Hematopoietic multipotent progenitor cell treated with erythropoietin and hydrocortisone succinate and interleukin-3 and kit ligand, for 4 days (in vitro differentiated cells): ENCODE measurements around the gene MRPS12.
"Not testable (repeated sequence)": the region's sequence is repeated elsewhere in the genome, so short reads cannot be mapped to it uniquely, and the experiment has no call there.

Experiments
- DNase-seq: peaks from one replicate; pipeline ENCODE4 v3.0.0-alpha.2; 2015

MRPS12 gene

DNA sequence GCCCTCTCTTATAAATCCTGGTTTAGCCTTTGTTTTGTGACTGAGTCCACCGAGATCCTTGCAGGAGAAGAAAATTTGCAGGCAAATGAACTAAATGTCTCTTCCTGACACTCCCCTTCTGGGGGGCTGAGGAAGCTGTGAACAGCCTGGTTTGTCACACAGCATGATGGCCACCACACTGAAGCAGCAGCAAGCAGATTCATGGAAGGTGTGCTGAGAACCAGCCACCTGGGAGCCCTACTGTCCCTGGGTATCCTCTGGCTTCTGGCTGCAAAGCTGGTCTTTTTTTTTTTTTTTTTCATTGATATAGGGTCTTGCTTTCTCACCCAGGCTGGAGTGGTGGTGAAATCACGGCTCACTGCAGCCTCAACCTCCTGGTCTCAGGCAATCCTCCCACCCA is 11.2 kb downstream of the MRPS12 start:
- no peak for DNase-seq

DNA sequence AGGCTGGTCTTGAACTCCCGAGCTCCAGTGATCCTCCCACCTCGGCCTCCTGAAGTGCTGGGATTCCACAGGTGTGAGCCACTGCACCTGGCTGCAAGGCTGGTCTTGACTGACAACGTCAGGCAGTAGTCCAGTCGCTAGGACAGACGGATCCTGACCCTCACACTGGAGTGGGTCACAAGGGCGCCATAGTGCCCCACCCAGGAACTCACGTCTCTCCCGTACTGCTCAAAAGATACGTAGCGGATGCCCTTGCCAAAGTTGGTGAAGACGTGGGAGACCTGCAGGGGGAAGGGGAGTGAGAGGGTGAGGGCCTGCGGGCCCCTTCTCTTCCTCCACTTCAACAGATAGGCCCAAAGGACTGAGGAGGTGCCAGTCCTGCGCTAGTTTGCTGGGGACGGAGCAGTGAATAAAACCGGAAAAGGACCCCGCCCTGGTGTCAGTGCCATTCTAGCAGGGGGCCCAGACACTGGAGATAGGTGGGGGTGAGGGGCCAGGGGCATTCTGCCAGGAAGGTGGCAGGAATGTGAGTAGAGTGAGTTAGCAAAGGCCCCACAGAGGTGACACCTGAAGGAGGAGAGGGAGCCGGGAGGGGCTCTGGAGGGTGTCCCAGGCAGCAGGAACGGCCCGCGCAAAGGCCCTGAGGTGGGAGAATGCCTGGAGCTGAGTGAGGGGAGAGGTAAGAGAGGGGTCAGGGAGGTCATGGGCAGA is 11.9 kb downstream of the MRPS12 start:
- no peak for DNase-seq

DNA sequence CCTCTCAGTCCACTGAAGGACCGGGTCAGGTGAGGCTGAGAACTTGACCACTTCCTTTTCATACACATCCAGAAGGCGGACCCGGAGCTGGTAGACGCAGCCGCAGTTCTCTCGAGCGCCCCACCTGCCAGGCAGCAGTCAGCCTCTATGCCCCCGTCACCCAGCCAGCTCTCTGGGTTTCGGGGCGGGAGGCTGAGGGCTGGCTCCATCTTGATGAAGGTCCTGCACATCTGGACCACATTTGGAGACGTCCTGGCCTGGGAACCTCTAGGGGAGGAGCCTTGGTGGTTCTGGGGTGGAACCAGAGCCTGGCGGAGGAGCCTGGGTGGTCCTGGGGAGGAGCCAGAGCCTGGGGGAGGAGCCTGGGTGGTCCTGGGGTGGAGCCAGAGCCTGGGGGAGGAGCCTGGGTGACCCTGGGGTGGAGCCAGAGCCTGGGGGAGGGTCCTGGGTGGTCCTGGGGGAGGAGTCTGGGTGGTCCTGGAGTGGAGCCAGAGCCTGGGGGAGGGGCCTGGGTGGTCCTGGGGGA is 14.3 kb downstream of the MRPS12 start:
- DNase-seq = no peak

DNA sequence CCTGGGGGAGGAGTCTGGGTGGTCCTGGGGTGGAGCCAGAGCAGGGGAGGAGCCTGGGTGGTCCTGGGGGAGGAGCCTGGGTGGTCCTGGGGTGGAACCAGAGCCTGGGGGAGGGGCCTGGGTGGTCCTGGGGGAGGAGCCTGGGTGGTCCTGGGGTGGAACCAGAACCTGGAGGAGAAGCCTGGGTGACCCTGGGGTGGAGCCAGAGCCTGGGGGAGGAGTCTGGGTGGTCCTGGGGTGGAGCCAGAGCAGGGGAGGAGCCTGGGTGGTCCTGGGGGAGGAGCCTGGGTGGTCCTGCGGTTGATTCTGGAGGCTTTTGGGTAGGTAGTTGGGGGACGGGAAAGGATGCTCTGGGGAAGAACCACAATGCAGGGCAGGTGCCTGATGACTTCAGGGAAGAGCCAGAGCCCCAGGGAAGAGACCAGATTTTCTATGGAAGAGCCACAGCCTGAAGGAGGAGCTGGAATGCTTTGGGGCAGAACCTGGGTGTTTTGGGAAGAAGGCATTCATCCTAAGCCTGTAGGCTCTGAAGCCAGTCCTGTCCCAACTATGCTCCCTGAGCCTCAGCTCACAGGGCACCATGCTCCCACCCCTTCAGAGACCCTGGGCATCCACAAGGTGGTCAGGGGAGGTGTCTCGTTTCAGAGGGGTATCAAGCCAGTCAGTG is 15.0 kb downstream of the MRPS12 start:
- DNase-seq = no peak

DNA sequence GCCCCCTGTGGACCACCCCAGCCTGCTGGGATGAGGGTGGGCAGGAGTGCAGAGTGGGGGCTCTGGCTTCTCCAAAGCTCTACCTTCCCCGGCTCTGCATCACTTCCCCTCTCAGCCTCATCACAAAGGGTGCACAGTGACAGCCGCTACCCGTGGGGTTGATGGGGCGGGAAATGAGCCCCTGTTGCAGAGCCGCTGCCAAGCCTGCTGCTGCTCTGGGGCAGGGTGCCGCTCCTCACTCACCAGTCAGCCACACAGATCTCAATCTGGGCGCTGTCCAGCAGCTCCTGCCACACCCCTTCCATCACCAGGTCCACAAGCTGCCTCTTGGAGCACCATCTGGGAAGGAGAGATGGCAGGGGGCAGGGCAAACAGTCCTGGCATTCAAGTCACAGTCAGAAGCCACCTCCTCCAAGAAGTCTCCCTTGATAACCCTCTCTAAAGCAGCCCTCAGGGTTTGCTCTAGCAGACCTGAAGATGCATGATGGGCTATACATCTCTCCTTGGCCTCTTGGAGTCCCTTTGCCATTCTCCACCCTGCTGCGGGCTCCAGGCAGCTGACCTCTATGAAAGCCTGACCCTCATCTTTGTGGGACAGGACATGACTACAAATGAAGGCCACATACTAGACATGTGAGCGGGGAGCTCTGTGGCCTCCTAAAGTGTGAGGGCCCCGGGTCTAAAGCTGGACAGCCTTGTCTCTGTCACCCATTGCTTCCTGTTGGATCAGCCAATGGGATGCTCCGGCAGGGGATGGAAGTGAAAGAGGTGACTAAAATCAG is 15.7 kb downstream of the MRPS12 start:
- DNase-seq = peak; percentile 22

DNA sequence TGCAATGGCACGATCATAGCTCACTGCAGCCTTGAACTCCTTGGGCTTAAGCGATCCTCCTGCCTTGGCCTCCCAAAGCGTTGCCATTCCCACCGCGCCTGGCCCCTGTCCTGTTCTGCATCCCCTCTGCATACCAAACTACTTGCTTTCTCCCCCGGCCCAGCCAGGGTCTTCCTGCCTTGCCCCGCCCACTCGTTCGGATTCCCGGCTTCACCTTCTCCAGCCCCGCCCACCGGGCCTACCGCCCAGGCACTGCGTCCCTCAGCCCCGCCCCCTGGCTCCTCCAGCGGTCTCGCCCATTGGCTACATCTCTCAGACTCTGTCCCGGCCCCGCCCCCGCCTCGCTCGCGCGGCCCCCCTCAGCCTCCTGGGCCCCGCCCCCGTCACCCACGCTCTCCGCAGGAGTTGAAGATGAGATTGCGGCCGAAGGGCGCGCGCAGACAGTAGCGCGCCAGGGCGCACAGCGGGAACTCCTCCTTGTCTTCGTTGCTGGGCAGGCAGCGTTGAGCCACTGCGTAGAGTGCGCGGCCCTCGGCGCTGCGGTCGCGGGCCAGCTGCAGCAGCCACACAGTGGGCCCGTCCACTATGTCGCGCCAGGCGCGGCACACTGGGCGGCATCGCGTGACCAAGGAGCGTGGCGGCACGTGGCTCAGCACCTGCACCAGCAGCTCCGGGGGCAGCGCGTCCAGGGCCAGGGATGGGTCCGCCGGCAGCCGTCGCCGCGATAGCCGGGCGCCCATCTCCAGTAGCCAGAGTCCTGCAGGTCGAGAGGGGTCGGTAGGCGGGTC is 19.0 kb downstream of the MRPS12 start:
- DNase-seq = peak; percentile 95

DNA sequence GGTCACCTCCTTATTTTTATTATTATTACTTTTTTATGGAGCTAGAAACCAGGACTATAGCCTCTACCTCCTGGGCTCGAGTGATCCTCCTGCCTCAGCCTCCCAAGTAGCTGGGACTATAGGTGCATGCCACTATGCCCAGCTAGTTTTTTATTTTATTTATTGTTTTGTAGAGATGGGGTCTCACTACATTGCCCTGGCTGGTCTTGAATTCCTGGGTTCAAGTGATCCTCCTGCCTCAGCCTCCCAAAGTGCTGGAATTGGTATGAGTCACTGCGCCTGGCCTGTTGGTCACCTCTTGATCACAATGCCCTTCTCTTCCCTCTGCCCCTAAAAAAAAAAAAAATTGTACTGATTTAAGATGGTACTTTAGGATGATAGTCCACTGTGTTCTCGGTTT is 20.4 kb downstream of the MRPS12 start:
- DNase-seq = no peak

DNA sequence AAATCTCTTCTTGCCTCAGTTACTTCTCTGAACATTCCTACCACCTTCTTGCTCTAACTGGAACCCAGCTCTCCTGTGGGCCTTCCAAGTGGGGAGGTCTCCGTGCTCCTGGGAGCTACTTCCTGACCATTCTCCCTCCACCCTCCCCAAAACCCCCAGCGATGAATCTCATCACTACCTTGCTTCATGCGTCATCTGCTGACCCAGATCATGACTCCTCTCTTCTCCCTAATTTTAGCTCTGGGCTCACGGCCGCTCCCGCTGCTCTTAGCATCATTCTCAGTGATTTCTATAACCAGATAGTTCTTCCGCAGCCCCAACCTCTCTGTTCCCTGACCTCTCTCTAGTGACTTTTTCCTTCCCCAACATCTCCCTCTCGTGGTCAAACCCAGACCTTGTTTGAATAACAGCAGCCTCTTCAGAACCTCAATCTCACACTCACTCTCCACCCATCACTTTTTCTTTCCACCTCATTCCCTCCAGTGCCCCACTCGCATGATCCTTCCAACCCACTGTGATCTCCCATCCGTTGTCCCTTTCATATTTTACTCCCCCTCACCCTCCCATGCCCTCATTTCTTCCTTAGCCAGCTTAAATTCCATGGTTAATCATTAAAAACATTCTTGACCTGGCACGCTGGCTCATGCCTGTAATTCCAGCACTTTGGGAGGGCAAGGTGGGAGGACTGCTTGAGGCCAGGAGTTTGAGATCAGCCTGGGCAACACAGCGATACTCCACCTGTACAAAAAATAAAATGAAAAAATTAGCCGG is 21.8 kb downstream of the MRPS12 start:
- DNase-seq = peak; percentile 88

DNA sequence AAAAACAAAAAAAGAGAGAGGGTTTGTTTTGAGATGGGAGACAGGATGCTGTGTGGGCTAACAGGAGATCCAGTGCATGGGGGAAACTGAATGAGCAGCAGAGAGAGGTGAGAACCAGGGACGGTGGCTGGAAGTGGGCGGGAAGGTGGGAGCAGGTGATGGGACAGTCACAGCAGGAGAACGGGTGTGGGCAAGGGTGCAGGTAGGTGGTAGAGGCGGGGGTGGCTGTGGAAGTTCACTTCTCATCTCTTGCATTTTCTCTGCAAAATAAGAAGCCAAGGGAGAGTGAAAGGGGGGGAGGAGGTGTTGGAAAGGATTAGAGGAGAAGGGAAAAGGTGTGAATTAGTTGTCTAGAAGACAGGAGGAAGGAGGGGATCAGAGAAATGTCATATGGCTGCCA is 22.9 kb downstream of the MRPS12 start:
- no peak for DNase-seq

DNA sequence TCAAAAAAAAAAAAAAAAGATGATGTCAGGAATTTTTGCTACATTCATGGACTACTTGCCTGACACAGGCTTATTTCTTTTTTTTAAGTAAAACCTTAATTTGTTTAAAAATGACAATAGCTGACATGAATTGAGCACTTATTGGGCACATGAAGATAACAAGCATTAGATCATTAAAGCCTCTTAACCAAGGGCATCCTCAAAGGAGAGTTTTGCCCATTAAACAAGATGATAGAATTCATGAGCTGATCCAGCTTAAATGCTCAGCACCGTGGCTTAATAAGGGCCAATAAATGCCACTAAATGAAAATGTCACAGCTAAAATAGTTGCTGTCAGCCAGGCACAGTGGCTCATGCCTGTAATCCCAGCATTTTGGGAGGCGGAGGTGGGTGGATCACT is 25.5 kb downstream of the MRPS12 start:
- DNase-seq = no peak

DNA sequence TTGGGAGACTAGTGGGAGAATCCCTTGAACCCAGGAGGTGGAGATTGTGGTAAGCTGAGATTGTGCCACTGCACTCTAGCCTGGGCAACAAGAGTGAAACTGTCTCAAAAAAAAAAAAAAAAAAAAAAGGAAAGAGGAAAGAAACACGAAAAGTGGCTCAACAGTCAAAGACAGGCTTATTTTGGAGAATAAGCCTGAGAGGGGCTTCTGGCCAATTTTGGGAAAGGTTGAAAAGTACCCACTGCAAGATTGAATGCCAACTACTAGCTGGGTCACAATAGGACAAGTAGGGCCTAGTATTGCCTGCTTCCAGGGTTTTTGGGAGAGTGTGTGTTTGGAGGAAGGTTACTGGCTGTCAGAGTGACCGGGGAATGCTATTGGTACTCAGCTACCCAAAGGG is 27.6 kb downstream of the MRPS12 start:
- no peak for DNase-seq

DNA sequence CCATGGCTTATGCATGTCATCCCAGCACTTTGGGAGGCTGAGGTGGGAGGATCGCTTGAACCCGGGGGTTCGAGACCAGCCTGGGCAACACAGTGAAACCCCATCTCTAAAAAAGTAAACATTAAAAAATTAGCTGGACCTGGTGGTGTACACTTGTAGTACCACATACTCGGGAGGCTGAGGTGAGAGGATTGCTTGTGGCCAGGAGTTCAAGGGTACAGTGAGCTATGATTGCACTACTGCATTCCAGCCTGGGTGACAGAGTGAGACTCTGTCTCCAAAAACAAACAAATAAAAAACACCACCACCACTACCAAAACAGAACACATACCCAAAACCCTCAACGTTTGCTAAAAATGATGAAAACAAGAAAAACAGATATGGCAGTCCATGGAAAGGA is 28.9 kb downstream of the MRPS12 start:
- no peak for DNase-seq

DNA sequence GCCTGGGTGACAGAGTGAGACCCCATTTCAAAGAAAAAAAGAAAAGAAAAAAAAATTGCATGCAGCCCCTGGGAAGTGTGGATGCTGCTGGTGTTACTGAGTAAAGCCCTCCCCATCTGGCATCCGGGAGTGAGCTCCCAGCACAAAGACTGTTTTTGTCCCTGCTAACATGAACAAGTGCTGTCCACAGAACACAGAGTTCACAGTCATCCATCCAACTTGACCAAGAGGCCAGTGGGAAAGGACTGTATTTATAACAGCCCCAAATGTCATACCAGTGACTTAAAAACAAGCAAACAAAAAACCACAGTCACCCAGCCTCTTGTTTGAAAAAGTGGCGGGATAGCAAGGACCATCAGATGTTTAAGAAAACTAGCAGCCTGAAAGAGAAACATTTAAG is 34.0 kb downstream of the MRPS12 start:
- DNase-seq = no peak

DNA sequence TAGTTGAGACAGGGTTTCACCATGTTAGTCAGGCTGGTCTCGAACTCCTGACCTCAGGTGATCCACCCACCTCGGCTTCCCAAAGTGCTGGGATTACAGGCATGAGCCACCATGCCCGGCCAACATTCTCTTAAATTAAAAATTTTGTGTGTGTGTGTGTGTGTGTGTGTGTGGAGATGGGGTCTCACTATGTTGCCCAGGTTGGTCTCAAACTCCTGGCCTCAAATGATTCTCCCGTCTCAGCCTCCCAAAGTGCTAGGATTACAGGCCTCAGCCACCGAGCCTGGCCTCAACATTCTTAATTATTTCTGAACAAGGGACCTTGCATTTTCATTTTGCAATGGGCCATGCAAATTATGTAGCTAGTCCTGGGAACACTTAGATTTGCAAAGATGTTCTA is 35.4 kb downstream of the MRPS12 start:
- DNase-seq = not testable (repeated sequence)

DNA sequence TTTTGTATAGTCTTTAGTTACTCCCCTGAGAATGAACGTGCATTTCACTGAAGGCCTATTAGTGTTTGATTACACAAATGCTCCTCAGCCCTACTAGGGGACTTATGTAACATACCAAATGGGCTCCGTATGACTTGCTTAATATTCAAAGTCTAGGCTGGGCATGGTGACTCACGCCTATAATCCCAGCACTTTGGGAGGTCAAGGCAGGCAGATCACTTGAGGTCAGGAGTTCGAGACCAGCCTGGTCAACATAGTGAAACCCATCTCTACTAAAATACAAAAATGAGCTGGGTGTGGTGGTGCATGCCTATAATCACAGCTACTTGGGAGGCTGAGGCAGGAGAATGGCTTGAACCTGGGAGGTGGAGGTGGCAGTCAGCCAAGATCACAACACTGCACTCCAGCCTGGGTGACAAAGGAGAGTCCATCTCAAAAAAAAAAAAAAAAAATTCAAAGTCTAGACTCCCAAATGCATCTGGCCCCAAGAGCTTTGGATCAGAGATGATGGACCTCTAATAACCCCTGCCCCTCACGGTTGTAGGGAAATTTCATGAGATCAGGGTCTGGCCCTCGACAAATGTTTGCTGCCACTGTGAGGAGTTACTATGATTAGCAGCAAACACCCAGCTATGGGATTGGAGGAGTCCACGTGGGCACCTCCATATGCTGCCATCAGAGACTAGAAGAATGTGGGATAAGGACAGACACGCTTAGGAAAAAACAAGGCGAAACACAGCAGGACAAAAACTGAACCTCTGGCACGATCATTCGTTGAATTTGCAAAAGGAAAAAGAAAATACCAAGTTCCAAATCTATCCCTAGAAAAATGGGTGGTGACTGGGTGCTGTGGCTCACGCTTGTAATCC is 40.2 kb downstream of the MRPS12 start:
- no peak for DNase-seq

DNA sequence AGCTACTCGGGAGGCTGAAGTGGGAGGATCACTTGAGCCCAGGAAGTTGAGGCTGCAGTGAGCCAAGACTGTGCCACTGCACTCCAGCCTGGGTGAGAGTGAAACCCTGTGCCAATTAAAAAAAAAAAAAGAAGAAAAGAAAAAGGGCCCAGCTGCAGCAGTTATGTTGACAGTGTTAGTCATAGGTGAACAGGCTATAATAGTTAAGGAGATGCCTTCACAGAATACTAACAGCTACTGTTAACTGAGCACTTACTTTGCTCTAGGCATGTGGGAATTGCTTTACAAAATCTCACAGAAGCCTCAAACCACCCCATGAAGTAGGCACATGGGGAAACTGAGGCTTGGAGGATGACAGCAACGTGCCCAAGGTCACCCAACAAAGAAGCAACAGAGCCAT is 40.9 kb downstream of the MRPS12 start:
- DNase-seq = no peak

DNA sequence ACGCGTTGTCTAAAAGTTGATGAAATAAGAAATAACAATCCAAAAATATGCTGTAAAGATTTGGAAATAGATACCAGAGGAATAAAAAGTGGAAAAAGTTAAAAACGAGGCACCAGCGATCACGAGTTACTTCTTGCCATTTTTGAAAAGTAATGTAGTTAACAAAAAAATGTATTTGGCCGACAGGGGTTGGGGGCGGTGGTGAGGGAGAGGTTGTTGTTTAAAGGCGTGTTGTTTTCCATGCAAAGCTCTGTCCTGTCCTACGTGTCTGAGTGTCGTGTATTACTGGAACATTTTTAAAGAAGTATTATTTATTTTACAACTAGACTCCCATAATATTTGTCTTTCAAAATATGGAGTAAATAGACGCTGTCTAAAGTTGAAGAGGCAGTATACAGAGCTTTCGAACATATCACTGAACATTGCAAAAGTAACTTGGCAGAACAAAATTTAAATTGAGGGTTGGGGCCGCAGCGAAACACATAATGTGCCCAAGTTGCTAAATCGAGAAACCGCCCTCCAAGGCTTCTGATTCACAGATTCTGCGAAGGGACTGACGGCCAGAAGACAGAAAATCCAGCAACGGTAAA is 44.0 kb downstream of the MRPS12 start:
- no peak for DNase-seq

DNA sequence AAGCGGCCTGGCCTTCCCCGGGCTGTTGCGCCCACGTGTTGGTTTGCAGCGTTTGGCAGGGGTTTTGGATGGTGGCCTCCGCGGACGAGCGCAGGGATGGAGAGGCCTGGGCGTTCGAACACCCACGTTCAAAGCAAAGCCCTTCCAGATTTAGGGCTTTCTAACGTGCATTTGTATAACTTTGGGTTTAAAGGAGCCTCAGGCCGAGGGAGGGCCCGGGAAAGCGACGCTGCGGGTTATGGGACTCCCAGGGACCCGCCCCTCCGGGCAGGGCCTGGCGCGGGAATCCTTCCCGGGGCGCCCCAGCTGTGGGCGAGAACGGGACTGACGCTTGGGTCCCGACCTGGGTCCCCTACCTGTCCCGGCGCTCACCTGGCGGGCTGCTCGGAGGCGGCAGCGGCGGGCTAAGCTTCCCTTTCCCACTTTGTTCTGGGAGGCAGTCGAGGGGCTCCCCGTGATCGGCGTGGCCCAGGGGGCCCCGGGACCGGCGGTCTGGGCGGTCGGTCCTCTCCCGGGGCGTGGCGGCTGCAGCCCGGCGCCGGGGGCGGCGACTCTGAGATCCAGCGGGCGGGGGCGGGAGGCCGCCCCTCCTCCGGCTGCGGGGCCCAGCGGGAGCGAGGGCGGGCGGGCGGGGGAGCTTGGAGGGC is 44.6 kb downstream of the MRPS12 start, which contains the start of gene FBXO17:
Gene FBXO17, minus strand, starts transcription at position 529 of the 647 bp plus-strand sequence. CDS start 25,423 bp downstream, outside the sequence.
- DNase-seq = no peak

DNA sequence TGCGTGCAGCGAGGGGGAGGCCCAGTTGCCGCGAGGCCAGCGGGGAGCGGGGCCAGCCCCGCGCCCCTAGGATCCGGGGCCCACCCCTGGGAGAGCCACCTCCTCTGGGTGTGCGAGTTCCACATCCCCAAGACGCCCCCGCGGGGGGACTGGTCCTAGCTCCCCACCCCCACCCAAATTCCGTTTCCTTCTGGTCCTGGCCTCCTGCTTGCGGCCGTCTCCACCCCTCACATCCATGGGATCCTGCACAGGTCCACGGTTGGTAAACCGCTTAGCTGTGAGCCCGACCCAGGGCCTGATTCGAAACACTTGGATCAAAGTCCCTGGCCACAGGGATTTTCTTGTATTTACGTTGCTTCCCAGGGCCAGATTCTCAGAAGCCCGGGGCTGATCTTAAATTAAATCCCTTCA is 45.1 kb downstream of the MRPS12 start:
- DNase-seq = no peak
